GM21526 (cell line): ENCODE results near the gene PLEKHG3.

Source experiments
- ATAC-seq: cut with Tn5 transposase; IDR thresholded peaks from one replicate; pipeline ENCODE4 v1.9.1; 2021; ENCODE audit warnings: moderate library complexity; ENCODE audit not compliant: unreplicated experiment, low FRiP score

Gene PLEKHG3

DNA sequence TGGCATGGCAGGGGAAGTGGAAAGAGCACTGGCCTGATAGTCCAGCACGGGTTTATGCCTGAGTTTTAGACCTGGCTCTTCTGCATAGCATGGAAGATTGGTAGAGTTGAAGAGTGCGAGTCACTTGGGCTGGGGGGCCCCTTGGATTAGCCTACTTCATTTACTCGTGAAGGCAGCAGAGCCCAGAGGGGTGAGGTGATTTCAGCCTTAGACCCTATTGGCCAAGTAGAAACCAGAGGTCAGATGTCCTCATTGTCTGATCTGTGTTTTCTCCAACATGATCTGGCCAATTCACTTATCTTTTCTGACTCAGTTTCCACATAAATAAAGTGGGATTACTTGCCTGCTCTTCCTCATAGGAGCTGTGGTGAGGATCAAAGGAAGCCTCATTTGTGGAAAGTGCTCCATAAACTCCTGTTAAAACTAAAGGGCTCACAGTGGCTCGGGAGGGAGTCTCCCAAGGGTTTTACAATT, 1.9 kb downstream of the PLEKHG3 start:
- no peak for ATAC-seq

DNA sequence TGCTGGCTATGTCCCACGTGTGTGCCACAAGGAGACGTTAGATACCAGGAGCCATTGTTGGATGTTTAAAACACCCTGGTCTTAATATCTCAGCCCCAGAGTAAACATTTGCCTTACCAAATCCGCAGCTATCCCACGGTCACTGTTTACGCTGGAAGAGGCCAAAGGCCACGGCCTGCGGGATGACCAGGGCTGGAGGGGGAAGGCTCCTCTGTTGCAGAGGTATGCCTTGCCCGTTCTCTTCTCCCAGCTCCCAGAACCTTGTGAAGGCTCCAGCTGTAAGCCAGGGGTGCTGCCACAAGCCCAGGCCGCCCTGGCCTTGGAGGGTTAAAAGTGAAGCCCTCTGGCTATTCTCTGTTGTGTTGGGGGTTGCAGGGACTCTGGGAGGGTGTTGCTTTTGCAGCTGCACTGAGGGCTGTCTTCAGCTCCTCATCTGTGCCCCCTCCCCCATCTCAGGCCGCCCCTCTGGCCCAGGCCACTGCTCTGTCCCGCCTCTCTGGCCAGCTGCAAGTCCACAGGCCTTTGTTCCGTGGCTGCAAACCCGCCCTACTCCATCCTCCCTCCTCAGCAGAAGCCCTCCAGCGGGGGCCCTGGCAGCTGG, 2.5 kb downstream of the PLEKHG3 start:
- ATAC-seq, result no peak

- no peak for ATAC-seq
Measured at GRCh38 chr14:64707661-64708060, 3.4 kb downstream of the PLEKHG3 start.

DNA sequence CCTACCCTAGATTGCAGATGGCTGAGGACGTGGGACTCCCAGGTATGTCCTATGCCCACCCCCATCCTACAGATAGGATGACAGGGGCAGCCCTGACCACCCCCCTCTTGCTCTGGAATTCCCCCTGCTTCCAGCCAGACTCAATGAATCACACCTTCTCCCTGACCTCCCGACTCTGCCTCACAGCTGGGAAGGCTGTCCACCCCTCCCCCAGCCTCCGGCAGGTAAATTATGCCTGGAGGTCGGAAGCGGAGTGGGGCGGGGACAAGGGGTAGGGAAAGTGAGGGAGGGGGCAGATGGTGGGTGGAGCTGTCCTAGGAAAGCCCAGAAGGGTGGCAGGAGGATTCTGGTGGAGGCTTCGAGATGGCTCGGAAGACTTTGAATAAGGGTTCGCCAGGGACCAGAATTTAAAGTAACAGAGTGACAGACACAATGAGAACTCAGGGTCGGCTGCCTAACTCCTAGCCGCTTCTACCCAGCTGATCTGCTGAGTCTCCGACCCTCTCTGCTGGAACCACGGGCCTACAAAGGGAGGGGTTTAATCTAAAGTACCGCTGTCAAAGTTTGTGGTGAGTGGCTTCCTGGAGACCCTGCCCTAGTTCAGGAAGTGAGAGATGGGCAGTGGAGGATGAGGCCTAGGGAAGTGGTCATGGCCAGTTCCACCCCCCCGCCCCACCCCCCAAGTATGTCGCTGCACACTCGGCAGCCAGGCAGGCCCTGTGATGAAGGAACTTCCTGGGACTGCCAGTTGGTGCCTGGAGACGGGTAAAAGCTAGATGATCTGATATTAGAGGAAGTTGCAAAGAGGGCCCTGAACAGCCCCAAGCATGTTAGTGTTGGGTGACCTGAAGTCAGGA, 4.2 kb downstream of the PLEKHG3 start:
- no peak for ATAC-seq

DNA sequence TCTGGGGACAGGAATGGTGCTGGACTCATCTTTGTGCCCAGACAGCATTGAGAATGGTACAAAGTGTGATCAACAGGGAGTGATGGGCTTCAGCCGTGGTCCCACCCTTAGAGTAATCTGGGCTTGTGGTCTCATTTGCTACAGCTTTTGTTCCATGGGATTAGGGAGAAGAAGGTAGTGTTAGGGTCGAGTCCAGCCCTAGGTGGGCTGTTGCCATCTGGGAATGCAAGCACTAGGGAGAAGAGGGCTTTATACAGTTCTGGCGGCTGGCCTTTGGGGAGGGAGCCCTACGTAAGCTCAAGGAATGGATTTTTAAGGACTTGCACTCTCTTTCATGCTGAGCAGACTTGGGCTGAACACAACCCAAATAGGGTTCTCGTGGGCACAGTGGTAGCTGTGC, 4.9 kb downstream of the PLEKHG3 start:
- no peak for ATAC-seq

DNA sequence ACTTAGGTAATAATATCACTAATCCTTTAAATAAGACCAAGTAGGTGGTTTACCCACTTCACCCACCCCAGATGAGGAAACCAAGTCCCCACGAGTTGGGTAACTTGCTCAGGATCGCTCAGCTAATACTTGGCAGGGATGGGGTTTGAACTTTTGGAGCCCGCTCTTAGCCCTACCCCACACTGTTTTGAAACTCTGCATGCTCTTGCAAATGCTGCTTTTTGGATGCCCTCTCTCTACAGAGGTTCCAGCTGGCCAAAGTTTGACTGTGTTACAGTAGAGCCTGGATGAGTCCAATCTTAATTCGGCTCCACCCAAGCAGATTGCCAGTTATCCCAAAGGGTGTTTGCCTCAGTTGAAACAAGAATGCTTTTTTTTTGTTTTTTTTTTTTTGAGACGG, 6.8 kb downstream of the PLEKHG3 start:
- ATAC-seq, result no peak

DNA sequence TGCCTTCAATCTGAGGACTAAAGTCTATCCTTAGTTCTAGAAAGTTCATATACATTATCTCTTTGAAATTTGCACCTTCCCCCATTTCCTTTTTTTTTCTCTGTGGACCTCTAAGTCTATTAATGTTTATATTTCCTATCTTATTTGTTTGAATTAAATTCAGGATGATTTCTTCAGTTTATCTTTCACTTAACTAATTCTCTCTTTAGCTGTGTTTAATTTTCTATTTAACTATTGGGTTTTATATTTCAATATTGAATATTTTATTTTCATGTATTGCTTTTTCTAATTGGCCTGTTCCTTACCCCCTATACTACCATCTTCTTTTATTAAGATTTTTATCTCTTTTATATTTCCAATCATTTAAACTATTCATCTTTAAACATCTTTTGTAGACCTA, 9.5 kb downstream of the PLEKHG3 start:
- no peak for ATAC-seq

DNA sequence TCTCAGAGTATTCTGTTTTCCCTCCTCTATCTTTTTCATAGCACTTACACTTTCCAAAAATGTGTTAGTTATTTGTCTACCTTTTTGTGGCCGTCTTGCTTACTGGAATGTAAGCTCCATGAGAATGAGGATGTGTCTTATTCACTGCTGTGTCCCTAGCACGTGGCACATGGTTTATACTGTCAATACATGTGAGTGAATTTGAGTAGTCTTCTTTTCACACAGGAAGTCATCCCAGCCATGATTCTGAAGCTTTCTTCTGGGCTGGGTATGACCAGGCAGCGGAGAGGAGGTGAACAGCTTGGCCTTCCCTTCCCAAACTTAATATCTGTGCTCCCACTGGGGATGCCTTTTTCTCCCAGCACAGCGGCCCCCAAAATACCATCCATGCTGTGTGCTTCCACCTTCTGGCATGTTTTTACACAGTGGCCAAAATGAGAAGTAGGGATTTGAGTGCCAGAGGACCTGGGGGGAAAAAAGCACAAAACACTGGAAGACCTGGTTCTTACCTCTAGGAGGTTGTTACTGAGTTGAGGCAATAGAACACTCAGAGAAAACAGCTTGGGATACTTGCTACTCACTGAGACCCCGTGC, 10.3 kb downstream of the PLEKHG3 start:
- no peak for ATAC-seq

DNA sequence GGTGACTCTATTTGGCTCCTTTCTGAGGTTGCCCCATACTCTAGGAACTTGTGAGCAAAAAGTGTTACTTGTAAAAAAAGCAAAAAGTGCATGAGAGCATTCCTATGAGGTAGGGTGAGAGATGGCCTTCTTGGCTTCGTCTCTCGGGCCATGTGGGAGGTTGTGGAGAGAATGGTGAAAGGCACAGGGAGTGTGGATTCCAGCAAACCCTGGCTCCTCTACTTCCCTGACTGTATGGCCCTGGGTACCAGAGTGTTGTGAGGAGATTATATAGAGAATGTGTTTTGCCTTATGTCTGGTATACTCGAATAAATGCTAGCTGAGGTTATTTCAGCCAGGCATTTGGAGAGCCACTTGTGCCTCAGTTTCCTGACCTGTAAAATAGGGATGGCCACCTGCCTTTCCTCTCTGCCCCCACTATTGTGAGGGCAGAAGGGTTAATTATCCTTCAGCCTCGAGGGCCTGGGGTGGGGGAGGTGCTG, 11.0 kb downstream of the PLEKHG3 start:
- no peak for ATAC-seq

- ATAC-seq, result no peak
Measured at GRCh38 chr14:64715628-64716412, 11.6 kb downstream of the PLEKHG3 start.

DNA sequence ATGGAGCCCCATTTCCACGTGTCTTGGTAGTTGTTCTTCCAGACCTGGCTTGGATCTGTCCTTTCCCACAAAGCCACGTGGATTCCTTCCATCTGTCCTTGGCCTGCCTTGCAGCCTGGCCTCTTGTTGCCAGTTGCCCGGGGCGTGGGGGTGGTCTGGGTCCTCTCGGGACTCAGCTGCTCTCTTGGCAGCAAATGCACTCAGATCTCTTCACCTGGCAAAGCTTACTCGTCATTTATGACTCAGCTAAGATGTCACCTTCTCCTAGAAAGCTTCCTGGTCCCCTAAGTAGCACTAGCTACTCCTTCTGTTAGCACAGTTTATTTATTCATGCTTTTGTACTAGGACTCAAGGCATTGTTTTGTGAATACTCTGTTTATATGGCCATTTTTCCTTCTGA, 13.6 kb downstream of the PLEKHG3 start:
- ATAC-seq, result no peak

GRCh38 chr14:64718762-64719161, 14.5 kb downstream of the PLEKHG3 start:
- ATAC-seq, result no peak

DNA sequence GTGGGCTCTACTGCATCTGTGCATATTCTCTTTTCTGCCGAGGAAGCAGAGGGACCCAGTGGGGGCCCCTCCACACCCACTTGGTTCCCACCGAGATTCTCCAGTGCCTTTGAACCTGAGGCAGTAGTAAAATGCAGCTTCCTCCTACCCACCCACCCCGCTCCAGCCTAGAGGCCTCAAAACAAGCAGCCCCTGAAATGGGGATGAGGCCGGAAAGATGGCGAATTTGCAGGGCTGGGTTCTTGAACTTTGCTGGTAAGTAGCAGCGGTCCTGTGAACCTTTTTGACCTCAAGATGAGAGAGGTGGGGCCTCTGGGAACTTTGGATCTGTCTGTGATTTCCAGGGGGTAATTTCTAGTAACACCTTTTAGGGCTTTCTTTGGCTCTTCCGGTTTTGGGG, 15.4 kb downstream of the PLEKHG3 start:
- no peak for ATAC-seq

GRCh38 chr14:64720131-64720576, 15.9 kb downstream of the PLEKHG3 start:
- ATAC-seq, result no peak

GRCh38 chr14:64721391-64721791, 17.2 kb downstream of the PLEKHG3 start:
- no peak for ATAC-seq

DNA sequence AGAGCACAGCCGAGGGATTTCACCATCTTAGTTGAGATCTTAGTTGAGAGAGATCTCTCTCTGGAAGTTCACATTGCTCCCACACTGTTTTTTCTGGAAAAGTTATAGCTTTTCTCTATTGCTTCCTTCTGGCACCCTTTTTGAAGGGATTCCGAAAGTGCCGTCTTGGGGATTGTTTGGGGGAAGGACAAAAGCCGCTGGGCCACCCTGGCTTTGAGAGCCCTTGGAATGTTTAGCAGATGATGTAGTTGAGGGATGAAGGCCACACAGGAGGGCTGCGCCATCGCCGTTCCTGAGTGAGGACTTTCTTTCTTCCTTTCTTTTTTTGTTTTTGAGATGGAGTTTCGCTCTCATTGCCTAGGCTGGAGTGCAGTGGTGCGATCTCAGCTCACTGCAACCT, 17.7 kb downstream of the PLEKHG3 start:
- no peak for ATAC-seq

DNA sequence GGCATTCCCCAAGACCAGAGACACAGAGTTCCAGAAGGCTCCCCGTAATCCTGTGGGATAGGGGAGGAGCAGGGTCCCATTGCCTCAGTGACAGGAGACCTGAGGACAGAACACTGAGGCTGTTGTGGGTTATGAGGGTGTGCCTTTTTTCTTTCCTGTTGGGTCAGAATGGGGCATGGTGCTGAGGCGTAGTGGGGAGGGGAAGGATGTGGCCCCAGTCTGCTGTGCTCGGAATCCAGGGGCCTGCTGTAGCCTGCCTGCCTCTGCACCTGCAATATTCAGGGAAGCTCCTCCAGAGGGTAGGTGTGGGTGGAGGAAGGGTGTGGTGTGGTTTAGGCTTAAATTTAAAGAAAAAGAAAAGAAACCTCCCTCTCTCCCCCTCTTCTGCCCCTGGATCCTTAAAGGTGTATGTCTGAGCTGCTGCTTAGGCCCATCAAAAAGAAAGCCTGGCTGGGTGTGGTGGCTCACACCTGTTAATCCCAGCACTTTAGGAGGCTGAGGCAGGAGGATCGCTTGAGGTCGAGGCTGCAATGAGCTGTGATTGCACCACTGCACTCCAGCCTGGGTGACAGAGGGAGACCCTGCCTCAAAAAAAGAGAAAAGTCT, 18.7 kb downstream of the PLEKHG3 start:
- ATAC-seq, result no peak

DNA sequence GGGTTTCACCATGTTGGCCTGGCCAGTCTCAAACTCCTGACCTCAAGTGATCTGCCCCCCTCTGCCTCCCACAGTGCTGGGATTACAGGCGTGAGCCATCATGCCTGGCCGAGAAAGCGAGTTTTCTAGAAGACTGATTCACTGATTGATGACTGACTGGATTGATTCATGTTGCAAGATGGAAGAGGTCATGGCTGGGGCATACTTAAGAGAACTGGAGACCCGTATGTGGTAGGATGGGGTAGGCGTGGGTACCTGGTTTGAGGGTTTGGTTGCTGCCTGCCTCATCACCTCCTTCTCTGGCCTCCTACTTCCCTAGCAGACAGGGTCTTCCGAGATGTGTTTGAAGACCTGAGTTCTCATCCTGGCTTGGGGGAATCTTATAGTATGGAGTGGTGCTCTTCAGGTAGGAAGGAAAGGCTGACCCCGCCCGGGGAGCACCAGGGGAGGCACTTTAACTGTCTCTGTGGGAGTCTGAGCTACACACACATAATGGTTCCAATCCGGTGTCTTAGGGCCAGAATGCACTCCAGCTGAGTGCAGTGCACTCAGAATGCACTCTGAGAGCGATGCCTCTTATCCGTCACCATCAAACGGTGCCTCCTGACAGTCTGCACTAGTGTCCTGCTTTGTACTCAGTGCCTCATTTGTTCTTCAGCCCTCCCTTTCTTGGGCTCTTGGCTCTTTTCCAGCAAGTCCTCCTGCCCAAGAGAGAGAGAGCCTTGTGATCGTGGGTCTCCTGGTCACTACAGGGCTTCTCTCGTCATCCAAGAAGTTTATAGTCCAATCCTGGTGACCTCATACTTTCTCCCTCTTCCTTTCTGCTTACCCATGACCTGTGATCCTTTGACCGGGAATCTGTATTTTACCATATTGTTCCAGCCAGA, 19.7 kb downstream of the PLEKHG3 start:
- no peak for ATAC-seq

- ATAC-seq, result no peak
Measured at GRCh38 chr14:64724578-64724930, 20.3 kb downstream of the PLEKHG3 start.
